Tongue (tissue), 2 donors: ENCODE data around the gene ZSWIM2. TPM values are rescaled to one million over a fixed set of nuclear protein-coding genes. Genes with fewer than 3 reads are reported as not detected.
"Not testable (repeated sequence)": the region's sequence is repeated elsewhere in the genome, so short reads cannot be mapped to it uniquely, and the experiment has no call there.

Source experiments
- DNase-seq: peaks from one replicate; pipeline ENCODE4 v3.0.0-alpha.2; 2015
- total RNA-seq: library from RNA; depleted of rRNA; stranded (reverse); fragments of >200 nt; gene quantifications from one replicate; pipeline ENCODE4 v1.2.3, GENCODE V29; 2014

Gene ZSWIM2, protein sequence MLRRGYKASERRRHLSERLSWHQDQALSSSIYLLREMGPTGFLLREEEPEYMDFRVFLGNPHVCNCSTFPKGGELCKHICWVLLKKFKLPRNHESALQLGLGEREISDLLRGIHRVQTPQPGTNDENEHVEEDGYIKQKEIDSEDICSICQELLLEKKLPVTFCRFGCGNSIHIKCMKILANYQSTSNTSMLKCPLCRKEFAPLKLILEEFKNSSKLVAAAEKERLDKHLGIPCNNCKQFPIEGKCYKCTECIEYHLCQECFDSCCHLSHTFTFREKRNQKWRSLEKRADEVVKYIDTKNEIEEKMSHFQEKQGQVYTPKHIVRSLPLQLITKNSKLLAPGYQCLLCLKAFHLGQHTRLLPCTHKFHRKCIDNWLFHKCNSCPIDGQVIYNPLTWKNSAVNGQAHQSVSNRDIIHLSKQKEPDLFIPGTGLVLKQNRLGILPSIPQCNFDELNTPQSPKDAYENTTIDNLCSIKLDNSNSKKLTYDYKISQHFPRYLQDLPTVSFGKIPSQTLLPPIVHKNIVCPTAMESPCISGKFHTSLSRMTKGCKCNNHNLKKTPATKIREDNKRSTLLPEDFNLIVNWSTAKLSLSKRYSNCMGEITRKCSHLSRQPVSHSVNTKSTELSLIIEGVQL
- total RNA-seq, result not detected

DNA sequence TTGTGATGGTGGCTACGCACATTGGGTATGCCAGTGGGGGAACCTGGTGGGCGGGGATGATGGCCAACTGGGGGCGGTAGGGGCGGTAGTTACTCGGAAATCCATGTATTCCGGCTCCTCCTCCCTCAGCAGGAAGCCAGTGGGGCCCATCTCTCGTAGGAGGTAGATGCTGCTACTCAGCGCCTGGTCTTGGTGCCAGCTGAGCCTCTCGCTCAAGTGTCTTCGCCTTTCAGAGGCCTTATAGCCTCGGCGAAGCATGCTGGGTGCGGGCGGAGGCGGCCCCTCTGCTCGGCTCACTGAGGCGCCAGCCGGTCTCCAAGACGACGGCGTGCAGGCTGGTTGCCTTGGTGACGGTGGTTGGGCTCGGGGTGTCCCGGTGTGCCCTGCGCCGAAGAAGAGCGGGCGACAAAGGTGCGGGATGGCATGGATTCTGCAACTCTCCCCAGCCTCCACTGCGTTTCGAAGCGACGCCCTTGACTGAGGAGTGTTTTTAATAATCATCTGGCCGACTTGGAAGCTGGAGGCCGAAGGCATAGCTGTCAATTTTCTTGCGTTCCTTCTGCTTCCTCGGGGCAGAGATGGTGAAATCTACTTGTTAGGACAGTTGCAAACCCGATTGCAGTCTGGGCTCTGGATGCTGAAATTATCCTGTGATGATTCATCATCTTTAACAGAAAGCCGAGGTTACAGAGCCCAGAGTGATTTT, at the start of gene ZSWIM2:
TSS of gene ZSWIM2 (minus strand) at position 298 of the 706 bp plus-strand sequence. CDS start at position 258, 40 bp downstream.
- DNase-seq, result peak; percentile 82

DNA sequence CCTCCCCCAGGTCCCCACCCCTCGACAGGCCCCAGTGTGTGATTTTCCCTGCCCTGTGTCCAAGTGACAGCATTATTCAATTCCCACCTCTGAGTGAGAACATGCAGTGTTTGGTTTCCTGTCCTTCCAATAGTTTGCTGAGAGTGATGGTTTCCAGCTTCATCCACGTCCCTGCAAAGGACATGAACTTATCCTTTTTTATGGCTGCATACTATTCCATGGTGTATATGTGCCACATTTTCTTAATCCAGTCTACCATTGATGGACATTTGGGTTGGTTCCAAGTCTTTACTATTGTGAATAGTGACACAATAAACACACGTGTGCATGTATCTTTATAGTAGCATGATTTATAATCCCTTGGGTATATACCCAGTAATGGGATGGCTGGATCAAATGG, 47.2 kb upstream of the ZSWIM2 start:
- not testable (repeated sequence) for DNase-seq

DNA sequence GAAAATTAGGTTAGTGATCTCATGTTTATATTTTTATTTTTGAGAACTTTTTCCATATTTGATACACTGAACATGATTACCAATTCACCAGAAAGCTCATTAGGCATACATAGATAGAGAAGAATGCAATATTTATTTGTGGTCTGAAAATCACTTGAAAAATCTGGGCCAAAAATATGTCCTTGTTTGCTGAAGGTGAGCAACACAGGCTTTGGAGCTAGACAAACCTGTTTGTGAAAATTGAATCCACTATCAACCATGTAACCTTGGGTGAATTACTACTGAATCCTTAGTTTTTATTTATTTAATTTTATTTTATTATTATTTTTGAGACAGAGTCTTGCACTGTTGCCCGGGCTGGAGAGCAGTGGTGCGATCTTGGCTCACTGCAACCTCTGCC, 46.5 kb upstream of the ZSWIM2 start:
- DNase-seq, result no peak

DNA sequence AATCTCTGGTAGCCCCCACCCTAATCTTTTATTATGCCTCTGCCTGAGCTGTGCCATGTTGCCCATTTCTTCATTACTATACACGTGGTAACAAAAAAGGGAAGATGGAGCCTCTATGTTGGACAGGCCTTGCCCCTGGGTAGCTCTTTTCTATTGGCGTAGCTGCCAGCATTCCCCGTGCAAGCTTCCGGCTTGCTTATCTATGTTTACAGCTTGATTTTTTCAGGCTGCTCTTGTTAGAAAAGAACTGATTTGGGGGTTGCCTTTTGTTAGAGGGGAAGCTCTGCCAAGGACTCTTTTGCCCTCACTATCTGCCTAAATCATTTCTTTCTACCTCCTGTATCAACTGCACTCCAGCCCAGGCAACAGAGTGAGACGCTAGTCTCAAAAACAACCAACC, 45.5 kb upstream of the ZSWIM2 start:
- no peak for DNase-seq

DNA sequence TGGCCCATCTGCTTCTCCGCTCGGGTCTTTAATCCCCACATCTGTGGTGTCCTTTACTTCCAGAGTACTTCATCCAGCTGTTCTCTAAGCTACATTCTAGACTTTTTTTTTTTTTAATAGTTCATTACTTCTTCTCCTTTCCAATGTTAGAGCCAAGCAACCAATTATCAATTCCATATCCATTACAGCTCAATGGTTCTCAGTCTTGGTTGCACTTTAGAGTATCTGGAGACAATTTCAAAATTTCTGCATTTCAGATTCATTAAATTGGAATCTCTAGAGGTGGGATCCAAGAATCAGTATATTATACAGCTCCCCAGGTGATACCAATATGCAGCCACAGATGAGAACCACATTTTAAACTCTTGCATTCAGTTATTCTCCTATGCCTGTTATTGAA, 43.9 kb upstream of the ZSWIM2 start:
- DNase-seq, result no peak

DNA sequence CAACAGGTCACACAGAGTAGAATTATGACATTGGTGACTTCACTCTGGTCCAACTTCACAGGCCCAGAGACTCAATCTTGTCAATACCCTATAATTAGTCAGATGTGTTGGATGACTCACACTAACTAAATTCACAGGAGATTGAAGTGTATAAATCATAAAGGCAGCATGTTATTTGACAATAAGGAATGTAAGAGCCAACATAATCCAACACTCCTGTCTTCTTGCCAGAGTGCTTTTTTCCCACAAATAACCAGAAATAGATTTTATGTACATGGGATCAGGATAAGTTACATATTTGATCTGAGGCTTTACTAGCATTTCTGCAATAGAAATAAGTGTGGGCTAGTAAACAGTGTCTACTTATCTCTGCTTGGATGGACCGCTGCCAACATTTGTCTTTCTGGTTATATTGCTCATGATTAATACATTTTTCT, 42.2 kb upstream of the ZSWIM2 start:
- peak; percentile 15 for DNase-seq

DNA sequence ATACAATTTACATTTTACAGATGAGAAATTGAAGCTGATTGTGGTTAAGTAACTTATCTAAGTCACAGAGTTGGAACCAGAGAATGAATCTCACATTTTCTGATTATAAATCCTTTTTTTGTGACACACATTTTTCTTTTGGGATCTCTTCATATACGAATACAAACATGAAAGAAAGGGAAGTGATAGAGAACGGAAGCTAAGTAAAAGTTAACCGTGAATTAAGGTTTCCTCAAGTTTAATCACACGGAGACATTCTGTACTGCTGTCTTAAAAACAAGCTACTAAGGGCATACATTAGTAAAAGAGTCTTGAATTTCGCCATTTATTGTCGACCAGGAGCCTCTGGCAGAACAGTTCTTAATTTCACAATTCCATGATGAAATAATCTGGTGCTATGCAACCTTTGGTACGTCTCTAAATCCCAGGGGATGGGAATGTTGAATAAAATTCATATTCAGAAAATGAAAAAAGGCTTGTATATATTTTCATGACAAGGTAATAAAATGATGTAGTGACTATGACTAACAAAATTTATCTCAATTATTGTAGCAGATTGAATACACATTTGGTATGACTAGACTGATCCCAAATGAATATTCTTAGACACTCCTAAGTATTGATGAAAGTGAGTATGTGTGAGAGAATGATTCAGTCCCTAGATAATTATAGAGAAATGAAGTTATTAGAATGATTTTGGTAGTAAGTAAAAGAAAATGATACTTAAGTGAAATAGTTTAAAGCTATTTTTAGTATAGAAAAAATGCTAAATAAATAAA, 40.3 kb upstream of the ZSWIM2 start:
- no peak for DNase-seq

DNA sequence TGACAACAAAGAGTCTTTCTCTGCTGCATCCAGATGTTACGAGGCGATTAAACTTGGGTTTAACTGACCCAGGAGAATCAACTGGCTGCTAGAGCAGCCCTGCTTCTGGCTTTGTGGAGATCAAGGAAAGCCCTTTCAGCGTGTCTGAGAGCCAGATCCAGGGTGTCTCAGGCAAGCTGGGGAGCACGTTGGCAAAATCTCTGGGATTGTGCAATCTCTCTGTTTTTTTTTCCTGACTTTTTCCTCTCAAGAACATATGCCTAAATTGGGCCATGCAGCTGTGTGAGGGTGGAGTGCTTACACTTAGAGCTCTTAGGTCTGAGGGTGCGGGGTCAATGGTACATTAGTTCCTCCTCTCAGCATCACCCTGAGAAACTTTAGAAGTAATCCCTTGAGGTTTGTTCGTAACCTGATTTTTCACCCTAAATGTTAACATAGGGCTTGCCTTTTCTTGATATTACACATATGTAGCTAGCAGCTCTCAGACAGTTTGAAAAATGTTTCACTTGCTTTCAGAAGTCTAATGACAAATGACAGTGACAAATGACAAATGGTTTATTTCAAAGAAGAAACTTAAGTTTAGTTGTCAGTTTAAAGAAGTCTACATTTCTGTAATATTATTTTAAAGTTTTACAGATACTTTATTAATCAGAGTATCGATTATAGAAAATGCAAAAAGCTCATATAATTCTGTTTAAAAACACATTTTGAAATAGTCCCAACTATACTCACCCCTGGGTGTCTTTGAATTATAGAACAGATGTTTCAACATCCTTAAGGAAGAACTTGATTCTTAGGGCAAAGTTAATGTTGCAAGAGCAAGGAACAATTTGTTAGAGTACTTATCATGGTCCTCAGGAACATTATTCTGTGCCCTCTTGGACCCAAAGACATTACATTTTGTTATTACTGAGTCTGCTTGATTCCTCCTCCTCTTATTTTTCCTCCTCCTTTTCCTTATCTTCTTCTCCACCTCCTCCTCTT, 38.4 kb upstream of the ZSWIM2 start:
- peak; percentile 74 for DNase-seq

DNA sequence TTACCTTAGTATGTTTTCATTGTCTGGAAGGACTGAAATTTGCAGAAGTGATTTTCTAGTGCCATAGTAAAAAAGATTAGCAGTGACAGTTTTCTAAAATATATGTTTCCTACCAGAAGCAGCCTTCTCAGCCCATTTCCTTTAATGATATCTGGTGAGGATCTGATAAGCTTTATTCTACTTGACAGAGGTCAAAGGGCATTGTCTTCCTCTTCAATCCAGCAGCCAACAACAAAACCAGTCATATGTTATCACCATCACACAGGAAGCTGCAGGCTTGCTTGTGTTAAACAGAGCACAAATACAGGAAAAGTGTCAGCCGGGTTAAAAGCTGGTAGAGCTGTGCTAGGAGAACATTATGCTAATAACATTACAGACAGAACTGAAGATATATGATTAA, 35.6 kb upstream of the ZSWIM2 start:
- no peak for DNase-seq

DNA sequence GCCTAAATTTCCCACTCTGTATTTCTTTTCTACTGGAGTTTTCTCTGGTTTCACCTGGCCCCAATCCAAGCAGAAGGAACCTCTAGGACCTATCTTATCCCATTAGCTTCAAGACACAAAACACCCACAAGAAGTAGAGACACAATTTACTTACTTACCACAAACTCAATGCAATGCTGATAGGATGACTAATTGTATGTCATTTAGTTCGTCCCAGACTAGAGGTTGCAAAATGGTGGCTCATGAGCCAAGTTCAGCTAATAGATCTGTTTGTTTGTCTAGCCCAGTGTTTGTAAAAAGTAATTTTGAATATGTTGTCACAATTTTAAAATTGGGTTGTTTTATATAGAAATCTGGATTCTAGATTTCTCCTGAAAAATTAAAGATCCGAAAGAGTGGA, 34.7 kb upstream of the ZSWIM2 start:
- no peak for DNase-seq

DNA sequence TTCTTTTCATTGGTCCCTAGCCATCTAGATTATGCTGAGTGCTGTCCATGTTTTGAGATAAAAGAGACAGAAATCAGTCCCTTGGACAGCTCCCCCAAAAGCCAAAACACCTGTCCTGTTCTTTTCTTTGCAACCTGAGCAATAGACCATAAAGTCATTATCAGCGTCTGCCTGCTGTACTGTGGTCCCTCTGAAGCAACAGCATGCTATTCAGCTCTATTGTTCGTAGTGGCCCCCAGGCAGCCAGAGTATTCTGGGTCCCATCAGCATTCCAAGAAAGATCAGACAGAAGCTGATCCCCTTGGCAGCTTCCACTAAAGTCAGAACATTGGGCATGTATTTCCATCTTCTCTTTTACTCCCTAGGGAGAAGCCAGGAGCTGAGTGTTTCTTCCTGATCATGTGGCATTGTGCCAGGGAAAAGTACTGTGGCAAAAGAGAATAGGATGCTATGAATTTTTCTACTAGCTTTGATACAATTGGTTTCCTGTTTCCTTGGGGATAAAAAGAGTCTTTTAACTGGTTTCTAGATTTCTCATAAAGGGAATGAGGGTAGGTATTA, 33.6 kb upstream of the ZSWIM2 start:
- DNase-seq, result no peak

DNA sequence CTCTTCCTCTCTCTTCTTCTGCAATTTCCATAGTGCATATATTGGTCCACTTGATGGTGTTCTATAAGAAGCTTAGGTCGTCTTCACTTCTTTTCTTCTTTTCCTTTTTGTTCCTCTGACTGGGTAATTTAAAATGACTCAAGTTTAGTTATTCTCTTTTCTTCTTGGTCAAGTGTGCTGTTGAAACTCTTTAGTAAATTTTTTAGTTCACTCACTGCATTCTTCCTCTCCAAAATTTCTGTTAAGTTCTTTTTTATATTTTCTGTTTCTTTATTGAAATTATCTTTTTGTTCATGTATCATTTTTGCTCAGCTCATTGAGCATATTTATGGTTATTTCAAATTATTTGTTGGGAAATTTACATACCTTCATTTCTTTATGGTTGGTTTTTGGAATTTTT, 32.7 kb upstream of the ZSWIM2 start:
- no peak for DNase-seq

DNA sequence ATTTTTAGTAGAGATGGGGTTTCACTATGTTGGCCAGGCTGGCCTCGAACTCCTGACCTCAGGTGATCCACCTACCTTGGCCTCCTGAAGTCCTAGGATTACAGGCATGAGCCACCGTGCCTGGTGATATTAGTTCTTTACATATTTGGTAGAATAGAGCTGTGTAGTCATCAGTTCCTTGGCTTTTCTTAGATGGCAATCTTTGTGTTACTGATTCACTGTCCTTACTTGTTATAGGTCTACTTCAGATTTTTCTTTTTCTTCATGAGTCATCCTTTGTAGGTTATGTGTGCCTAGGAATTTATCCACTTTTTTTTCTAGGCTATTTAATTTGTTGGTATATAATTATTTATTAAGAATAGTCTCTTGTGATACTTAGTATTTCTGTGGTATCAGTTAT, 30.3 kb upstream of the ZSWIM2 start:
- DNase-seq, result no peak

DNA sequence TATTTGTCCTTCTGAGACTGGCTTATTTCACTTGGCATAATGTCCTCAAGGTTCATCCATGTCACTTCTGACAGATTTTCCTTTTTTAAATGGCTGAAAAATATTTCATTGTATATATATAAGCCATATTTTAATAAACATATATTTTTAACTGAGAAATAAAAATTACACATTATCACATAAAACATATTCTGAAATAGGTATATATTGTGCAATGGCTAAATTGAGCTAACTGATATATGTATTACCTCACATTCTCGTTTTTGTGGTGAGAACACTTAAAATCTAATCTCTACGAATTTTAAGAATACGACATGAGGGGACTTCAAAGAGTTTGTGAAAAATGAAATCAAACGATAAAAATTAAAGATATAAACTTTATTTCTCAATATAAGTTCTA, 25.7 kb upstream of the ZSWIM2 start:
- DNase-seq, result no peak

DNA sequence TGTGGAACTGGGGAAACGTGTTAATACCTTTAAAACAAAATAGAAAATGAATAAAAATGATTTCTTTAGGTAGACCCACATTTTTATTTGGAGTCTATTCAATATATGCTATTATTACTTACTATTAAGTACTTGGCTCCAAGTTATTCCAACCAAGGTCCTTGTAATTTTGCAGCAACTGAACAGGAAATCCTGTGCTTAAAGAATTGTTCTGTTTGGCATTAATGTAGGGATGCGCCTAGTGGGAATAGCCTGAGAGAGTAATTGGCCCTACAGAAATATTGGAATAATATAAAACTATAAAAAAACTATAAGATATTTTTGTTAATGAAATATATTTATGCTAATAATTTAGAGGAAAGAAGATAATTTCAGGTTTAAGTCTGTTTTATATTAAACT, 22.9 kb upstream of the ZSWIM2 start:
- DNase-seq, result no peak

DNA sequence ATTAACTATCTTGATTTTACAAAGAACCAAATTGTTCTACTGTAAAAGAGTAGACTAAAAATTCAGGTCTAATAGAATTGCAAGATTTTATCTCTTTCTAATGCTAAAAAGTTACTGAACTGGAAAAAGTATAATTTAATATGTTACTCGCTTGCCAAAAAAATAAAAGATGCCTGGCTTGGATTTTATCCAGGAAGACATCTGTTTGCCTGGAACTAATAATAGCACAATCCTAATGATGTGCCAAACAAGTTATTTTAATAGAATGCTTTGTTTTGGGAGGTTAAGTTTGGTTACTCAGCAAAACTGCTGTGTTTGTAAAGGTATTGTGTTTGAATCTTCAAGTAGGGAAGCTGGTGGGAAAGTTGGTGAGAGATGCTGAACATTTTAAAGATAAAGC, 19.4 kb upstream of the ZSWIM2 start:
- DNase-seq, result peak; percentile 62

DNA sequence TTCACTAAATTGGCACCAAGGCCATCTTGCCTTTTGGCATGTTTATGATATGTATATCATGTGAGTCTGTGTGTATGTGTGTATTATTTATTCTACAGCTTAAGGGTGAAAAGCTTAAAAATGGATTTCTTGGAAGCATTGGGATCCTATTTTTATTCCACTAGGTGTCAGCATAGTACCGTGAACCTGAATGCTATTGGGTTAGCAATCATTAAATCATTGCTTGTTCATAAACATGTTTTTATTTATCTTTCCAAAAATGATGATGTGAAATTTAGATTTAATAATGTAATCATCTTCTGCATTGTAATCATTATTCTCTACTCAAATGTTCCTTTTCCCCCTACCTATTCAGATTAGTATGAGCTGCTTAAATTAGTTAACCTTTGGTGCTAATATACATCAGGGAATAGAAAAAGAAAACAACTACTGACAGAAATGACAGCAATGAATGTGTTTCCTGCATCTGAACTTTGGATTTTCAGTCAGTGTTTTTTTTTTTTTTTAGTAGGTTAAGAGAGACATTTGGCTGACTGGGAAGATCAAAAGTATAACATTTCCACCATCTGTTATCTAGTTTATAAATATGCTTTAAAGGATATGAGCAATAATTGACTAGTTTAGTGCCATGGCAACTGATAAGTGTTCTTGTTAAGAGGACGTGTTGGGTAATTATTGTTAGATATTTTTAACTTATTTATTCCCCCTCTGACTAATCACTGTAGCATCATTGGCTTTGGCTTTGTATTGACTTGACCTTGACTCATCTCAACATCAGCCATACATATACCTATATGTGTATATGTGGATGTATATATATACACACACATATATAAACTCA, 14.1 kb upstream of the ZSWIM2 start:
- DNase-seq, result peak; percentile 70

DNA sequence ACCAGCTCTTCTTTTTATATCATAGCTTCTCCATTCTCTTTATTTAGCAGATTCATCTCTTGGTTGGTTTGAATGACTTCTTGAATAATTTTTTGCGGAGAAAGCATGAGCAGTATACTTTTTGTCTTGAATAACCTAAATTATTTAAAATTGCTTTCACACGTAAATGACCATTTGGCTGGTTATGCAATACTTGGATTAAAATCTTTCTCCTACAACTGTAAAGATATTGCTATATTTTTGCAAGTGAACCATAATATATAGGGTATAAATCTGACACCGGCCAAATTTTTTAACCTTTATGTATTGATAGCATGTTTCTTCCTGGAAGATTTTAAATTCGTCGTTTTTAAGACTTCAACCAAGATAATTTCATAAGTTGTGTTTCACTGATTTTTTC, 6.2 kb upstream of the ZSWIM2 start:
- no peak for DNase-seq

DNA sequence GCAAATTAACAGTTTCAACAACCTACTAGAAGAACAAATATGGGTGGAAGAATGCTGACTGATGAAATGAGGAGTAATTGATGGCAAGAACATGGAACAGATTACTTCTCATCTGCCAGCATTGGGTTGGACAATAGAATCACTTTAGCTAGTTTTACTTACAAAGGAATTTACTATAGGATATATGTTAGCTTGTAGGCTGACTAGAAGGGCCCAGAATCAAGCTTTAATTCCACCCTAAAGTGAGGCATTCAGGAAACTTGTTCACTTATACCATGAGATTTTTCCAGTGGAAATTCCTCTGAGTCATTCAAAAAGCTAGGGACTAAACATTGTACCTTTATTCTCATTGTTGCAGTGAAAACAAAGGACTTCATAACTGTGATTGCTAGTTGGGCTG, 5.0 kb upstream of the ZSWIM2 start:
- no peak for DNase-seq

DNA sequence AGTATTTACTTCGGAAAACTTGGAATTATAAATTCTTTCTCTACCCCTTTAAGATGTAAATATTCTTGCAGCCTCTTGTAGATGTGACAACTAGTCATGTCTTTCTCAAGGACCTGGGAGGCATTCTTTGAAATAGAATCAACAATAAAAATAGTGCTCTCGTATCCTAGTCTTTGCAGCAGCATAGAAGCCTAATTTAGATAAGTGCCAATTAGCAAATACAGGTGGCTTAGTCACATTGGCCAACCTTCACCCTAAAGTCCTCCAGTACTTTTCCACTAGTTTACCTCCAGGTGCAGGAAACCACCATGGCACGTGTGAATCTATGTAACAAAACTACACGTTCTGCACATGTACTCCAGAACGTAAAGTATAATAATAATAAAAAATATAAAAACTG, 3.5 kb upstream of the ZSWIM2 start:
- DNase-seq, result no peak
